Lung (tissue), 12 donors: ENCODE measurements around the gene PDE1C. TPM values are rescaled to one million over a fixed set of nuclear protein-coding genes. Genes with fewer than 3 reads are reported as not detected.

Experiments
- ATAC-seq: fragments of 200-7000 bp; cut with Tn5 transposase; one replicate; pipeline ENCODE4 v1.9.1; 2020; ENCODE audit warnings: moderate number of reproducible peaks; ENCODE audit not compliant: insufficient read depth, low FRiP score
- DNase-seq, 3 donors: peaks; one replicate each; pipeline ENCODE4 v3.0.0-alpha.2; 2013 to 2017
- H3K27ac ChIP-seq, 2 donors: one replicate each; pipeline ENCODE4 v1.5.1; 2013; ENCODE audit warnings: mild to moderate bottlenecking in 2 of 2, moderate library complexity in 2 of 2, control low read depth in 1 of 2, inconsistent platforms in 1 of 2, low read depth in 1 of 2, low read length in 1 of 2
- H3K27me3 ChIP-seq, 3 donors: one replicate each; pipeline ENCODE4 v1.5.1; 2013; ENCODE audit warnings: low read length in 2 of 3; ENCODE audit not compliant: control insufficient read depth in 3 of 3, insufficient read depth in 3 of 3
- H3K36me3 ChIP-seq, 4 donors: one replicate each; pipeline ENCODE4 v1.5.1; 2013; ENCODE audit warnings: low read length in 4 of 4, mild to moderate bottlenecking in 1 of 4, moderate library complexity in 1 of 4; ENCODE audit not compliant: control insufficient read depth in 4 of 4, insufficient read depth in 4 of 4
- H3K4me1 ChIP-seq, 5 donors: one replicate each; pipeline ENCODE4 v1.5.1; 2013; ENCODE audit warnings: low read length in 5 of 5, mild to moderate bottlenecking in 2 of 5, moderate library complexity in 1 of 5; ENCODE audit not compliant: control insufficient read depth in 5 of 5, insufficient read depth in 5 of 5
- H3K4me3 ChIP-seq: one replicate; pipeline ENCODE4 v1.5.1; 2013; ENCODE audit warnings: mild to moderate bottlenecking, control low read depth, moderate library complexity
- H3K9ac ChIP-seq, 2 donors: one replicate each; pipeline ENCODE4 v1.5.1; 2013; ENCODE audit warnings: low read length in 2 of 2, control low read depth in 1 of 2; ENCODE audit not compliant: insufficient read depth in 1 of 2
- H3K9me3 ChIP-seq, 4 donors: one replicate each; pipeline ENCODE4 v1.5.1; 2013; ENCODE audit warnings: low read length in 3 of 4, mild to moderate bottlenecking in 1 of 4, moderate library complexity in 1 of 4; ENCODE audit not compliant: control insufficient read depth in 4 of 4, insufficient read depth in 3 of 4
- CTCF ChIP-seq: IDR thresholded peaks from 2 replicates; pipeline ENCODE4 v1.5.1; 2012; ENCODE audit warnings: mild to moderate bottlenecking; ENCODE audit errors: control extremely low read depth, extremely low read depth
- WGBS, 2 donors: extraction: QIAGEN DNeasy Blood & Tissue Kit; methylation state at CpG; one replicate each; pipeline ENCODE4 v1.1.7; 2013; 5-methylcytosine and 5-hydroxymethylcytosine counted together
- polyA plus RNA-seq, 2 donors: library from polyadenylated mRNA; stranded (reverse); fragments of 200-250 nt; gene quantifications; one replicate each; pipeline ENCODE4 v1.2.1, GENCODE V29; 2013
- total RNA-seq, 2 donors: library from RNA; depleted of rRNA in 1 of 2; stranded (reverse); fragments of >200 nt in 1 of 2; gene quantifications; one replicate each; pipeline ENCODE4 v1.2.1, GENCODE V29; 2014 to 2021
- donor health status: control.
- donor health status: control.
- donor health status: Bipolar disorder and iron deficiency.
- donor health status: healthy.
- donor health status: DM: yes; HTN: yes; CAD: no.

PDE1C gene
- total and polyA plus RNA-seq, 4 donors, result 1.9 to 14.3 (median 6.1) TPM

GRCh38 chr7:31974351-31974750, 95.9 kb downstream of the PDE1C start:
- Histone ChIP-seq H3K4me1 (peaks cover 0 to 3% (median 0%) of the 10 kb centered on the region in 5 donors), H3K36me3 (no peaks in the 10 kb centered on the region)
- ATAC-seq, result no peak

GRCh38 chr7:31971049-31971667, 99.0 kb downstream of the PDE1C start:
- ATAC-seq, result no peak
- Histone ChIP-seq H3K27me3 (no peaks in the 10 kb centered on the region), H3K36me3 (no peaks in the 10 kb centered on the region)

More at GRCh38 chr7:31974351-31974750, 95.9 kb downstream of the PDE1C start:
- no peak overlapping the region for H3K9ac ChIP-seq
- WGBS, 2 donors, result 56 to 61% methylated on average over 1 of the region's 1 CpG
- H3K27me3 ChIP-seq, result no peaks in the 10 kb centered on the region
- H3K4me3 ChIP-seq, result no peak overlapping the region
- no peak overlapping the region for H3K27ac ChIP-seq
- DNase-seq, result no peak
- TF ChIP-seq CTCF, result no peak
- peaks cover 0 to 5% (median 1%) of the 10 kb centered on the region in 4 donors for H3K9me3 ChIP-seq

GRCh38 chr7:31970501-31970900, 99.7 kb downstream of the PDE1C start:
- Histone ChIP-seq H3K36me3 (no peaks in the 10 kb centered on the region), H3K27ac (no peak overlapping the region), H3K4me1 (peaks cover 0 to 2% (median 0%) of the 10 kb centered on the region in 5 donors), H3K9ac (no peak overlapping the region), H3K27me3 (no peaks in the 10 kb centered on the region), H3K4me3 (no peak overlapping the region), H3K9me3 (peaks cover 0 to 1% (median 0%) of the 10 kb centered on the region in 4 donors)
- TF ChIP-seq CTCF, result no peak
- ATAC-seq (no peak), DNase-seq (no peak)

More at GRCh38 chr7:31971049-31971667, 99.0 kb downstream of the PDE1C start:
- Histone ChIP-seq H3K9me3 (peaks cover 0 to 1% (median 0%) of the 10 kb centered on the region in 4 donors), H3K9ac (no peak overlapping the region), H3K4me3 (no peak overlapping the region), H3K4me1 (peaks cover 0 to 2% (median 0%) of the 10 kb centered on the region in 5 donors), H3K27ac (no peak overlapping the region)
- no peak for TF ChIP-seq CTCF
- DNase-seq, result no peak
- WGBS, 2 donors, result 88 to 96% methylated on average over 7 of the region's 7 CpGs
